Measurements from ENCODE around the gene KCNE4.

The KCNE4 gene, protein sequence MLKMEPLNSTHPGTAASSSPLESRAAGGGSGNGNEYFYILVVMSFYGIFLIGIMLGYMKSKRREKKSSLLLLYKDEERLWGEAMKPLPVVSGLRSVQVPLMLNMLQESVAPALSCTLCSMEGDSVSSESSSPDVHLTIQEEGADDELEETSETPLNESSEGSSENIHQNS

GRCh38 chr2:223051693-223052289 lies at the start of gene KCNE4:
TSS of gene KCNE4 (plus strand) at chr2:223052190. CDS start at chr2:223052831, 641 bp downstream.
- DNase-seq, result peak in 4 of 56 donors; percentile 9 to 48 (median 20)

- no peak for DNase-seq
Measured at GRCh38 chr2:223003191-223003590, 48.8 kb upstream of the KCNE4 start.

GRCh38 chr2:223005496-223005895 lies 46.5 kb upstream of the KCNE4 start:
- DNase-seq, result no peak

DNA sequence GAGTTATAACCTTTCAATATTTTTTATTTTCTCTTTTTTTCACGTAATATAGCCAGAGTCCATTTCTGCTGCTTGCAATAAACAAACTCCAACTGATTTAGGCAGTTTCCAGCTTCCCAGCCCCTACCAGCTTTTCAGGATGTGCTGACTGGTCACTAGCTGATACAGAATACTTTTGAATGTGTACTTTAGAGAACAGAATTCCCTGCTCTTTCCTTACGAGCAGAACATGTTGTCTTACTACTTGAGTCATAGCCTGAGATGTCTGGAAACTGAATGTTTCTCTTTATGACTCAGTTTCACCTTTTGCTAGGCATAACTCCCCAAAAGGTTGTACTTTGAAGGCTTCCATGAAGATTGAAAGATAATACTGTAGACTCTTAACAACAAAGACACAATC lies 44.5 kb upstream of the KCNE4 start:
- DNase-seq, result no peak

GRCh38 chr2:223008162-223008561 lies 43.8 kb upstream of the KCNE4 start:
- no peak for DNase-seq

- DNase-seq, result no peak
Measured at GRCh38 chr2:223008956-223009355, 43.0 kb upstream of the KCNE4 start.

DNA sequence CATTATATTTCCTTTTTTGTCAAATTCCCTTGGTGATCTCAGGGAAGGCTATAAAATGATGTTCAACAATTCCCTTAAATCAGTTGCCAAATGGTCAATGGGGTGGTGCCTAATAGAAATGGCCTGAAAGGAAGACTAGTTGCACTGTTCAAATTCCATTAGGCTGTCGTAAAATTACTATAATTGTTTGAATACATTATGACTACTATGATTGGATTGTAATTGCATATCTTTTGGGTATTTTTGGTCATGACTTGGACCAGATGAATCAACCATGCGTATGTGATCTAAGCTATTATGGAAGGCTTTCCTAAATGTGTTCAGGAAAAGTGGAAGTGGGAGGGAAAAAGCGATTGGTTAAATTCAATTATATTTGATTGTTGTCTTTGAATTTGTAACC lies 41.3 kb upstream of the KCNE4 start:
- no peak for DNase-seq

GRCh38 chr2:223012291-223012690 lies 39.7 kb upstream of the KCNE4 start:
- DNase-seq, result no peak

DNA sequence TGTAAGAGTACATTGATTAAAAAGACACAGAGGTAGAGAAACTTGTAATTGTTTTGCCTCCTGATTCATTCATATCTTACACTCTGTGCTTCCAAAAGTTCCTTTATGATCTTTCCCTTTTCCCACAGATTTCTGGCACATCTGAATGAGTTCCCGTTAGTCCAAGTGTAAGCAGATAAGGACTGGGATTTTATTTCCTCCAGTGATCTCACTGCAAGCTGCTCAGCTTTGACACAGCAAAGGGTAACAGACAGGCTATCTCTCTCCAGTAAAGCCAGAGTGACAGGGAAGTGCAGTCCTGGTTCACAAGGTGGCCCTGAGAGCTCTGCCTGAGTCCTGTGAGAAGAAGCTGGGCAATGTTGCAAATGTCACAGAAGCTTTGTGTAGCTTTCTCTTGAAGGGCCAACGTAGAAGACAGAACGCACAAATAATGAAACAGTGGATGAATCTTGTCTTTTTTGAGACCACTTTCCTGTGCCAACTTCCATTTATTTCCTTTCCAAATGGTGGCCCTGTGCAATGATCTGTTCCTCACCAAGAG lies 32.5 kb upstream of the KCNE4 start:
- no peak for DNase-seq

- DNase-seq, result no peak
Measured at GRCh38 chr2:223019987-223020717, 31.8 kb upstream of the KCNE4 start.

DNA sequence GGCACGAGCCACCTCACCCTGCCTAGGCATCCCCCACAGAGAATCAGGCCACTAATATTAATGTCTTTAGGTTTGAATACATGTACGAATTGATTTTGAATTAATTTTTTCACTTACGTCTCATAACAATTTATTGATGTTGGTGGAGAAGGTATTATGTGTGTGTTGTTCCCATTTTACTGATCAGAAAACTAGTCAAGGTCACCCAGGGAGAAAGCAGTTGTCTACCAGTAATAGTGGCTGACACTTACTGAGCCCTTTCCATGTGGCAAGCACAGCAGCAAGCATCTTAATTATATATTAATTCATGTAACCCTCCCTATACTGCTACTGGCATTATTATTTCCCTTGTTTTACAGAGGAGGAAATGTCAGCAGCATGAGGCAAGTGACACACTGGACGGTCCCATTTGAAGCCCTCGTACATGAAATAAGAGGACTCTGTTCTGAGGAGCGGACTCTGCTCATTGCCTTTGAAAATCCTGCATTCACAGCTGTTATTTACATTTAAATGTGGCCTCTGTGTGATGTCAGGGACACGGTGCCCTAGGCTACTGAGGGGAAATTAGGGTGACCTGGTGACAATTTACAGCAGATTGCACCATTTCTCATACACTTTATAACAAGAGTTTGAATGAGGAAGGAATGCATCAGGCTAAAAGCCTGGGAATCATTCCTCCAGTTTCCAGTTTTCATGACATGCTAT lies 30.9 kb upstream of the KCNE4 start:
- DNase-seq, result no peak

- DNase-seq, result no peak
Measured at GRCh38 chr2:223026357-223027110, 25.5 kb upstream of the KCNE4 start.

GRCh38 chr2:223027442-223027841 lies 24.5 kb upstream of the KCNE4 start:
- no peak for DNase-seq

DNA sequence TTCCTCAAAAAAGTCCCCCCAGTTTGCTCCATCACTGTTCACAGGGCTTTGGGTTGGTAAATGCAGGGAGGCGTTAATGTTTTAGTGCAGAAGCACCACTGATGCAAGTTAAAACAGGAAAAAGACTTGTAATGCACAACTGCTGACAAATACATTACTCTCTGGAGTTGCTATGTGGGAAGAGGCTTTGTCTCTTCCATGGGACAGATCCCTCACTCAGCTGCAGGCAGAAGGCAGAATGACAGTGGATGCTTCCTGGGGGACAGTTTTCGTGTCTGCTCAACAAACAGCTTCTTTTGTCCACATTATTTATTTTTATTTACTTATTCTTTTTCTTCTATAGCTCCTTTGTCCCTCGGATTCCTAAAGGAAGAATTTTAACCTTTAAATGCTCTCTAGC lies 22.7 kb upstream of the KCNE4 start:
- DNase-seq, result no peak

DNA sequence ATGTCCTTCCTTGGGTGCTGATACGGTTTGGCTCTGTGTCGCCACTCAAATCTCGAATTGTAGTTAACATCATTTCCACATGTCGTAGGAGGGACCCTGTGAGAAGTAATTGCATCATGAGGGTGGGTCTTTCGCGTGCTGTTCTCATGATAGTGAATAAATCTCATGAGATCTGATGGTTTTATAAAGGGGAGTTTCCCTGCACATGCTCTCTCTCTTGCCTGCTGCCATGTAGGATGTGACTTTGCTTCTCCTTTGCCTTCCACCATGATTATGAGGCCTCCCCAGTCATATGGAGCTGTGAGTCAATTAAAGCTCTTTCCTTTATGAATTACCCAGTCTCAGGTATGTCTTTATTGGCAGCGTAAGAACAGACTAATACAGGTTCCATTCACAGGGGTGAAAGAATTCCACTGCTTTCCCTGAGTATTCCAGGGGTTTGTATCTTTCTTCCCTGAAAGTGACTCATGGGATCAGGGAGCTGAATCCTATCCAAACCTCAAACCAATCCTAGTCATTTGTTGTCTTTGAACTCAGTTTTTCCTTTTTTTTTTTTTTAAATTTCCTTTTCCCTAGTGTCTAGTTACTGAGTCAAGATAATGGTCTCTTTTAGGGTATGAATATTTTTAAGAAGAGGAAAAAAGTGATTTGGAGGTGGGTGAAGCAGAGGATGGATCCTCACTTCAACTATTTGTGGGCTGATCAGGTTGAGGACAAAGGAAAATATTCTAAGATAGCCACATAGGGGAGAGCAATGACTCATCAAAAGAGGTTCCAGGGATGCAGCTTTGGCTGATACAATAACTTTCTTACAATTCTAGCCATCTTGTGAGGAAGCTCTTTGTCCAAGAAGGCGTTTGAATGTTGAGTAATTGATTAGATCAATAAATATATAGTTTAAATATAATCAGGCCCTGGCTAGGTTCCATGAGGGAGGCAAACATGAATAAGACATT lies 19.5 kb upstream of the KCNE4 start:
- no peak for DNase-seq

GRCh38 chr2:223034221-223034975 lies 17.6 kb upstream of the KCNE4 start:
- DNase-seq, result no peak

- DNase-seq, result no peak
Measured at GRCh38 chr2:223036790-223037444, 15.1 kb upstream of the KCNE4 start.

GRCh38 chr2:223037445-223037800 lies 14.6 kb upstream of the KCNE4 start:
- DNase-seq, result no peak

DNA sequence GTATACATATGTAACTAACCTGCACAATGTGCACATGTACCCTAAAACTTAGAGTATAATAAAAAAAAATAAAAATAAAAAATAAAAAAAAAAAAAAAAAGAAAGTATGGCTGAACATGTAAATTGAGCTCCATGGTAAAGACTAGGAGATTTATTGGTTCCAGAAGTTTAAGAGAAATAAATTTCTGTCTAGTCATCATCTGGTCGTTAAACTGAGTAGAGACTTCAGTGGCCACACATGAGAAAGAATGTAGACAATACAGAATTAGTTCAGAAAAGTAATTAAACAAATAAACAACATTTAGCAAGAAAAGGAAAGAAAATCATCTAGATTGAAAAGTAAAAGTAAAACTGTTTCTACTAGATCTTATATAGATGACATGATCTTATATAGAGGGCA lies 12.4 kb upstream of the KCNE4 start:
- no peak for DNase-seq

Data from nucleus accumbens (tissue), 56 donors.